Colonic mucosa (tissue), 4 donors: ENCODE data around the gene CHL1. TPM values are rescaled to one million over a fixed set of nuclear protein-coding genes. Genes with fewer than 3 reads are reported as not detected.

Experiments
- DNase-seq: peaks from one replicate; pipeline ENCODE4 v3.0.0-alpha.2; 2020
- H3K27ac ChIP-seq: fragments of 200-600 bp; one replicate; pipeline ENCODE4 v1.8.0; 2021
- H3K27me3 ChIP-seq: fragments of 200-600 bp; one replicate; pipeline ENCODE4 v1.8.0; 2021
- H3K36me3 ChIP-seq: fragments of 200-600 bp; one replicate; pipeline ENCODE4 v1.8.0; 2021
- H3K4me1 ChIP-seq: fragments of 200-600 bp; one replicate; pipeline ENCODE4 v1.8.0; 2021; ENCODE audit warnings: mild to moderate bottlenecking
- H3K4me3 ChIP-seq: fragments of 200-600 bp; one replicate; pipeline ENCODE4 v1.8.0; 2021
- H3K9ac ChIP-seq, 2 donors: one replicate each; pipeline ENCODE4 v1.7.0; 2013; ENCODE audit warnings: control low read depth in 2 of 2, low read depth in 2 of 2, low read length in 2 of 2
- H3K9me3 ChIP-seq: fragments of 200-600 bp; one replicate; pipeline ENCODE4 v1.8.0; 2021
- CTCF ChIP-seq: fragments of 200-600 bp; IDR thresholded peaks from one replicate; pipeline ENCODE4 v1.8.0; 2022; ENCODE audit warnings: antibody characterized with exemption, mild to moderate bottlenecking
- intact Hi-C: fragments of 100-400 bp; cut with DNase I; formaldehyde crosslinking; loops from one replicate; pipeline ENCODE4 v1.14.1; 2022
- total RNA-seq, 2 donors: library from RNA; stranded (reverse); fragmentation: NEBNext Ultra II Directional in 1 of 2; extraction: Animal tissue kit (Norgen Biotek cat#: 25700) in 1 of 2; gene quantifications; one replicate each; pipeline ENCODE4 v1.2.1, GENCODE V29; 2021
- donor health status: healthy.
- donor health status: DM: no; HTN: no; CAD: no.
- donor health status: DM: no; HTN: no; CAD: no.

CHL1 gene
- total RNA-seq, 2 donors from 2014 or later = 2.9 to 7.5 TPM

- TF ChIP-seq CTCF = no peak
- Histone ChIP-seq H3K27me3 (no peaks in the 10 kb centered on the region), H3K36me3 (no peaks in the 10 kb centered on the region), H3K9ac (no peak overlapping the region), H3K4me1 (no peaks in the 10 kb centered on the region), H3K4me3 (no peak overlapping the region), H3K9me3 (no peaks in the 10 kb centered on the region), H3K27ac (no peak overlapping the region)
- intact Hi-C loops = no loop called here
- no peak for DNase-seq
Measured at GRCh38 chr3:420584-420983, 224.0 kb downstream of the CHL1 start.

DNA sequence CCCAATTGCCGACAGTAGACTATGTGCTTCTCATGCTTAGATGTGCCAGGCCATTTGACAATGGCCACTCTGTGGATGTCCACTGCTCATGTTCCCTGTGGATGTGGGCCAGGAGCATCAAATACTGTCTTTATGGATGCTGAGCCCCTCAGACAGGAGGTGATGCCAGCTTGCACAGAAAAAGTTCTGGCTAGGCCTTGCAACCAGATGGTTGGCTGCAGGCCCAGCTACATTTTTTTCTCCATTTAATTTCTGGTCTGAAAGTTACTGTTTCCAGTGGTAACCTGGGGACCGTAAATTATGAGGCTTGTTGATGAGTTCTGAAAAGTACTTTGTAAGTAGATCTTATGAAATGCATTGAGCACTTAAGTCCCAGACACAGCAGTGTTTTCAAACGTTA lies 228.5 kb downstream of the CHL1 start:
- Histone ChIP-seq H3K9ac (no peak overlapping the region), H3K27ac (no peak overlapping the region), H3K27me3 (no peaks in the 10 kb centered on the region), H3K9me3 (no peaks in the 10 kb centered on the region), H3K36me3 (no peaks in the 10 kb centered on the region), H3K4me3 (no peak overlapping the region), H3K4me1 (no peaks in the 10 kb centered on the region)
- TF ChIP-seq CTCF = no peak
- intact Hi-C loops = no loop called here
- DNase-seq = no peak

- Histone ChIP-seq H3K4me1 (no peaks in the 10 kb centered on the region), H3K27me3 (no peaks in the 10 kb centered on the region), H3K36me3 (no peaks in the 10 kb centered on the region), H3K9me3 (no peaks in the 10 kb centered on the region), H3K27ac (no peak overlapping the region), H3K4me3 (no peak overlapping the region), H3K9ac (no peak overlapping the region)
- no peak for DNase-seq
- no peak for TF ChIP-seq CTCF
- intact Hi-C loops = no loop called here
Measured at GRCh38 chr3:426072-426471, 229.5 kb downstream of the CHL1 start.

GRCh38 chr3:427128-427527 lies 230.6 kb downstream of the CHL1 start:
- TF ChIP-seq CTCF = no peak
- Histone ChIP-seq H3K27me3 (no peaks in the 10 kb centered on the region), H3K9ac (no peak overlapping the region), H3K36me3 (no peaks in the 10 kb centered on the region), H3K9me3 (no peaks in the 10 kb centered on the region), H3K4me3 (no peak overlapping the region), H3K4me1 (no peaks in the 10 kb centered on the region), H3K27ac (no peak overlapping the region)
- intact Hi-C loops = no loop called here
- no peak for DNase-seq

GRCh38 chr3:430186-430585 lies 233.6 kb downstream of the CHL1 start:
- DNase-seq = no peak
- Histone ChIP-seq H3K36me3 (no peaks in the 10 kb centered on the region), H3K4me1 (no peaks in the 10 kb centered on the region), H3K4me3 (no peak overlapping the region), H3K27ac (no peak overlapping the region), H3K9me3 (no peaks in the 10 kb centered on the region), H3K27me3 (no peaks in the 10 kb centered on the region), H3K9ac (no peak overlapping the region)
- intact Hi-C loops = no loop called here
- no peak for TF ChIP-seq CTCF

DNA sequence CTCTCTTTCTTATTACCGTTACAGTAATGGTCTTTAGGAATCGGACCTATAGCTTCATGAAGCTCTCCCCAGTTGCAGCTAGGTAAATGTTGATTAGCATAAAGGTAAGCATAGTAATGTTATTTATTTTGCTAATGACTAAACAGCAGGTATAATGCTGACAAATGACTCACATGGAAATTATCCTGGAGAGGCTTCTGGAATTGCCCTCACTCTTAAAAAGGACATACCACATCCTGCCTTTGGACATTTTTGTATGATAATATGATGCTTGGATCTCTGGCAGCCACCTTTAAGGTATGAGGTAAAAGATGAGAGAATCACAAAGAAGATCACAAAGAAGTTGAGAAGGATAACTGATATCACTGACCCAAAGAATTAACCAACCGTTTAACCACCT lies 238.6 kb downstream of the CHL1 start:
- no peak overlapping the region for H3K9ac ChIP-seq
- DNase-seq = no peak
- no peak for TF ChIP-seq CTCF
- no peak overlapping the region for H3K27ac ChIP-seq
- H3K9me3 ChIP-seq = no peaks in the 10 kb centered on the region
- intact Hi-C loops = no loop called here
- no peaks in the 10 kb centered on the region for H3K27me3 ChIP-seq
- no peak overlapping the region for H3K4me3 ChIP-seq
- H3K4me1 ChIP-seq = no peaks in the 10 kb centered on the region
- H3K36me3 ChIP-seq = no peaks in the 10 kb centered on the region
